Fibroblast of the conjunctiva (primary cell): Measurements from ENCODE around the gene NTSR1.

Experiments
- DNase-seq: peaks from one replicate; pipeline ENCODE4 v3.0.0-alpha.2; 2010; ENCODE audit warnings: low read depth

The NTSR1 gene

DNA sequence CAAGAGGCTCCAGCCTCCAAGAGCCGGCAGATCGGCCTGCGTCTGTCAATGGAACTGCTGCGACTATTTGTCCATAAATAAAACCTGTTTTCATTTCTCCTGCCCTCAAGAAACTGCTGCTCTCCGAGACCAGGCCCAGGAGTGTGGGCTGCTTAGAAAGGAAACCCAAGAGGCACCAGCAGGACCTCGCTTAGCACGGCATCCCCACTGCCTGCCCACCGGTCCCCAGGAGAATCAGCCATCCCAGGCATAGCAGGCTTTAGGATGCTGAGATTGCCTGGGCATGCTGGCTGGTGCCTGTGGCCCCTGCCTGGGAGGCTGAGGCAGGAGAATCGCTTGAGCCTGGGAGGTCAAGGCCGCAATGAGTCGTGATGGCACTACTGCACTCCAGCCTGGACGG is 17.6 kb downstream of the NTSR1 start:
- DNase-seq, result no peak

- no peak for DNase-seq
These were observed 18.3 kb downstream of the NTSR1 start for GRCh38 chr20:62726716-62727583.

DNA sequence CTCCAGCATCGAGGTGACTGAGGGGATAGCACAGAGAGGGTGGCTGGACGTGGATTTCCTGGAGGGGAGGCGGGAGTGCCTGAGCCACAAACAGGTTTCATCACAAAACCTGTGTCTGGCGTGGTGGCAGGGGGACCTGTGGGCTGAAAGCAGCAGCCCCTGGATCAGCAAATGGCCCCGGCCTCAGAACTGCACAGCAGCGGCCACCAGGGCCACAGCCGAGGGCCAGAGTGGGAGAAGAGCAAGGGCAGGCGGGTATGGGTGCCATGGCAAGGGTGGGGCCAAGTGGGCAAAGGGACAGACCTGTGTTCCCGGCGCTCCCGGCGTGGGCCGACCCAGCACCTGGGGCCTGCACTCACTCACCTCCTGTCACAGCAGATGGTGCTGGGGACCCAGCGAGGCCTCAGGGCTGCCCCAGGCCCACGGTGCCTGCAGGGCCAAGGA is 19.0 kb downstream of the NTSR1 start:
- DNase-seq, result no peak

- no peak for DNase-seq
These were observed 19.6 kb downstream of the NTSR1 start for GRCh38 chr20:62728028-62728780.

GRCh38 chr20:62728781-62729300 is 20.2 kb downstream of the NTSR1 start:
- no peak for DNase-seq

GRCh38 chr20:62730481-62730880 is 21.8 kb downstream of the NTSR1 start:
- no peak for DNase-seq

DNA sequence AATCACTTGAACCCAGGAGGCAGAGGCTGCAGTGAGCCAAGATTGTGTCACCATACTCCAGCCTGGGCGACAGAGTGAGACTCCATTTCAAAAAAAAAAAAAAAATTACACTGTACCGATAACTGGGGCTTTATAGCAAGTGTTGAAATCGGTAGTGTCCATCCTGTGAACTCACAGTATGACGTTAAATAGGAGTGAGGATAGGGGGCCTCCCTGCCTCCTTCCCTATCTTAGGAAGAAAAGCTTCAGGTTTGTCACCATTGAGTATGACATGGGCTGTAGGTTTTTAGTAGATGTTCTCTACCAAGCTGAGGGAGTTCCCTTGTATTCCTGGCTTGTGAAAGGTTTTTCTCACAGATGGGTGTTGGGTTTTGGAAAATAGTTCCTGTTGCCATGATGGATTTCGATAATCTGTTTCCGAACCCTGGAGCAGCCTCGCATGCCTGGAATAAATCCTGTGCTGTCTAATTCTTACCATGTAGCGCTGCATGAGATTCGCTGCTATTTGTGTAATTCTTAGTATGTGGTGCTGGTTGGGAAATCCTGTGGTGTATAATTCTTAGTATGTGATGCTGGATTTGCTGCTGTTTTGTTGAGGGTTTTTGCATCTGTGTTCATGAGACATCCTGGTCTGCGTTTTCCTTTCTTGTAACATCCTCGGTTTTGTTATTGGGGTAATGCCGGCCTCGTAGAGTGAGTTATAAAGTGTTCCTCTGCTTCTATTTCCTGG is 23.6 kb downstream of the NTSR1 start:
- DNase-seq, result no peak

DNA sequence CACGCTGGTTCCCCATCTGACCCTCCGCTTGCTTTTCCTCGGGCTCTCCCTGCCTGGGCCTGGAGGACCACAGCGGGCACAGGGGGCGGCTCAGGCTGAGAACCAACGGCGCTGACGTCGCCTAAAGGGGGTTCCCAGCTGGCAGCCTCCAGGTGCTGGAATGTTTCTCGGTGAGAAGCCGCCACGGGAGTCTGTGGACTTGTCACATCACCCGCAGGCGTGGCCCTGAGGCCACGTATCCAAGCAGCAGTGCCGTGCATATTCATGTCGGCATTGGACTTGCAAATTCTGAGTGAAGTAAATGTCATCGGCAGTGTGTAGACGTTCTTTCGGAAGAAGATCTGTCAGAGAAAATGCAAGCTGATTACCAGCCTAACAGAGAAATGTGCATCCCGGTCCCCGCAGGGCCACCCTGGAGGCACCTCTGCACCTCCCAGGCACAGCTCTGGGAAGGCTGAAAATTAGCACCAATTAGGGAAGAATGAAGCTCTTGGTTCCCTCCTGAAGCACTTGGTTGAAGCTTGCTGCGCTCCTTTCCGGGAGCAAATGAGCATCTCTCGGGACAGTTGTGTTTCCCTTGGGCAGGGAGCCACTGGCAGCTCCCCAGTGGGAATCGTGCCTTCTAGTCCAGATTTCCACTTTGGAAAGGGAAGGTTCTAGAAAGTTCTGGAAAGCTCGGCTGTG is 24.3 kb downstream of the NTSR1 start:
- no peak for DNase-seq

DNA sequence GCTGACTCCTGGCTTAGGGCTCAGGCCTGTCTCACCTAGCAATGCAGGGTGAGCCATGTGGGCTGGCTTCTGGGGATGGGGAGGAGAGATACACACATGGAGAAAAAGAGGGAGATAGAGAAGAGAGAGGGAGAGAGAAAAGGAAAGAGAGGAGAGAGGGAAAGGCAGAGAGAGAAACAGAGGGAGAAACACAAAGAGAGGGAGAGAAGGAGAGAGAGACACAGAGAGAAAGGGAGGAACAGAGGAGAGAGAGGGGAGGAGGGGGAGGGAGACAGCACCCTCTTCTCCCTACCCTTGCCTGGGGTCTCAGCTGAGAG is 24.8 kb downstream of the NTSR1 start:
- no peak for DNase-seq

GRCh38 chr20:62733891-62734290 is 25.3 kb downstream of the NTSR1 start:
- no peak for DNase-seq

GRCh38 chr20:62734326-62734725 is 25.7 kb downstream of the NTSR1 start:
- DNase-seq, result no peak

DNA sequence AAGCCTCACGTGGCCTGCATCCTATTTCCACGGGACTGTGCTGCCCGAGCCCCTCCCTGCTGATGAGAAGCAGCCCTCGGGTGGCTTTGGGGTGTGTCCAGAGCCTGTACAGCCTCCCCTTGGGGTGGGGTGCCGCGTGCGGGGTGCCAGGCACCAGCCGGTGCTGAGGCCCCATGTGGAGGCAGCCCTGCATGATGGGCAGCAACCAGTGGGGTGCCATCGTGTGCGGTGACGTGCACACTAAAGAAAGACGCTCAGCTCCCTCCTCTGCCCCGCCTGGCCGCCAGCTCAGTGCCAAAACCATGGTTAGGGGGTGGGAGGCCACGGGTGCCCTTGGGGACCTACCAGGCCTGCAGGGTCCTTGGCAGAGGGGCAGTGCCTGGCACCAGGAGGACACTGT is 26.2 kb downstream of the NTSR1 start:
- DNase-seq, result no peak

DNA sequence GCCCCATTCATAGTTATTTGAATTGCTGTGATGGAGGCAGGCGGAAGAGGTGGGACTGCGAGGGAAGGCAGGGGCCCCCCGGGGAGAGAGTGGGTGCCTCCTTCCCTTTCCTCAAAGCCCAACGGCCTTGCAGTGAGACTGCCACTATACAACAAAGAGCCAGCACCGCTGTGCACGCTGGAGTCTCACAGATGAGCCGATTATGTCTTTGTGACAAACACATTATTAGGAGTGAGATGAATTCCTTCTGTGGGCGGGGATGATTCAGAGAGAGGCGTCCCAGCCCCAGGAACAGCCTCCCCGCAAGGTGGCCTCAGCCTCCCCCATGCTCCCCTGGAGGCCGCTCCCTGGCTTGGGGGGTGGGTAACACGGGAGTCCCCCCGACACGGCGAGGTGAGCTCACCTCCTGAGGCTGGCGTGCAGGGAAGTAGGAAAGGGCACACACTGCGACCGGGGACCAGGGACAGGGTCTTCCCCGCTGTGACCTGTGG is 26.7 kb downstream of the NTSR1 start:
- no peak for DNase-seq

DNA sequence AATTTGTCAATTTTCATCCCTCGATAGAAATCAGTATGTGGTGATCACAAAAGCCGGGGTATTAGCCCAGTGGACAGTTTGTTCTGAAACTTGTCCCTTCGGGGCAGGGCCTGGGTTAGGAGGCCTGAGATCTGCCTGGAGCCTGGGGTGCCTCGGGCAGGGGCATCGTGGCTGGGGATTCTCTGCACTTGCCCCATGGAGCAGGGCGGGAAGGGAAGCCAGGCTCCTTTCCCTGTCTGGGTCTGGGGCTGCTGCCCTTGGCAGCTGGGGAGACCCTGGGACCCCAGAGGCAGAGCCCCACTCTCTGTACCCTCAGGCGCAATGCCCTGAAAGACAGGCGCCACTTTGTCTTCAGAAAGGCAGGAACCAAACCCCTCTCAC is 27.4 kb downstream of the NTSR1 start:
- no peak for DNase-seq

DNA sequence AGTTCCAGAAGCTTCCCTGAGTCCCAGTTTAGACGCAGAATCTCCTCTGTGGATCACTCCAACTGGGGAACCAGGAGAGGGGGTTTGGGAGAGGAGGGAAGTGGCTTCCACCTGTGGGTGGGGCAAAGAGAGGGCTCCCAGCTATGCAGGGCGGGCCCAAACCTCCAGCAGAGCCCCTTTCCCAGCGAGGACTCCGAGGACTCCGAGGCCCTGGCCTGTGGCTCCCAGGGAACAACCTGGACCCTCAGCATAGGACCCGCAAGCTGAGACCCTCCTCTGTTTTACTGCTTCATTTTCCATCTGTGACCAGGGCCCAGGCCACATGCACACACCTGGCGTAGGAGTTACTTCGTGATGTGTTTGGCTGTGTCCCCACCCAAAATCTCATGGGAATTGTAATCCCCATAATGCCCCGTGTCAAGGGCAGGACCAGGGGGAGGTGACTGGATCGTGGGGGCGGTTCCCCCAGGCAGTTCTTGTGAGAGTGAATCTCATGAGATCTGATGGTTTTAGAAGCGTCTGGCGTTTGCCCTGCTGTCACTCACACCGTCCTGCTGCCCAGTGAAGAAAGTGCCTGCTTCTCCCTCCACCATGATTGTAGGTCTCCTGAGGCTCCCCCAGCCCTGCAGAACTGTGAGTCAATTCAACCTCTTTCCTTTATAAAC is 27.9 kb downstream of the NTSR1 start:
- DNase-seq, result no peak

GRCh38 chr20:62737271-62737811 is 28.7 kb downstream of the NTSR1 start:
- no peak for DNase-seq

DNA sequence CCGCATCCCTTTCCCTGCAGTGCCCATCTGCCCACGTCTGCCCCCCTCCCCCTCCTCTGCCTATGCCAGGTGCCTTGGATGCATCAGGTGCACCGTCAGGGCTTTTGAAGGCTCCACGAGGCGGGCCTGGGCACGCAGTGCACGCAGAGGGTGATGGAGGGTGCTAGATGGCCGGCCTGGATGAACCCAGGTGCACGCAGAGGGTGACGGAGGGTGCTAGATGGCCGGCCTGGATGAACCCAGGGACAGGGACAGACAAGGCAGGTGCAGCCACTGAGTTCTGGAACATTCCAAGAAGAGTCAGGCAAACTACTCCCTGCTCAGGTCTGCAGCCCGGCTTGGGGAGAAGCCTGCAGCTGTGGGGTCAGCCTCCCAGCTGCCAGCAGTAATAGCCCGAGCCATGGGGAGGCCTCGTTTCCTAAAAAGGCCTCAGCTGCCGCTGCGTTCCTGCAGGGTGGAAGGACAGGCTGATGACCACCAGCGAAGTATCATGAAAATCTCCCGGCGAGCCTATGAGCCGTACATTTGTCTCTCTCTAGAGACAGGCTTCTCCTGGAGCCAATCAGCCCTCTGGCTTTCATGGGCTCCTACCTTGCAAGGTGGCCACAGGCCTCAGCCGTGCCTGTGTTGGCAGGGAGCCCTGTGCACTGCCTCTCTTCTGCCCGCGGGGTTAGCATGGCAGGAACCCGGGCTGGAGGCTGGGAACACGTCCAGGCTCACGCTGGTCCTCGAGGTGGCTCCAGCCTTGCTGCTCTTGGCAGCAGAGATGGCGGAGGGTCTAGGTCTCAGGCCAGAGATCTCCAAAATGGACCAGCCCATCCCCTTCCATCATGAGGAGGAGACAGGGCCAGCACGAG is 29.6 kb downstream of the NTSR1 start:
- DNase-seq, result no peak

DNA sequence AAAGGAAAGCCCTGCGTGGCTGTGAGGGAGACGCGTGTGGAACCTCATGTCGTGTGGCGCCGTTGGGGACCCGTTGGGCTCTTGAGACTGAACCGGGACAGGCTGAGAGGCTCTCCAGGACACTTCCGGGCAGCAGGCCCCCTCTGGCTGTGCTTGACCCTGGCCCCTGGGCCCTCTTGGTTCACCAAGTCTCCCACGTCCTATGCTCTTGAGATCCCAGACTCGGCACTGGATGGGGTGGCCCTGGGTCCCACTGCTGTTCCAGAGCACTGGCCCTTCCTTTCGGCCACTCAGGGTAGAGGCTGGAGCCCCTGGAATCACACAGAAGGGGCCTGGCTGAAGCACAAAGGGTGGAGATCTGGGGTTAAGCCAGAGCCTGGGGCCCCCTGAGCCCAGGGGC is 30.4 kb downstream of the NTSR1 start:
- DNase-seq, result no peak

GRCh38 chr20:62739581-62740285 is 31.1 kb downstream of the NTSR1 start:
- DNase-seq, result no peak
